ENCODE results near the gene SUGP2. TPM values are rescaled to one million over a fixed set of nuclear protein-coding genes. Genes with fewer than 3 reads are reported as not detected.

SUGP2 gene
- total and polyA plus RNA-seq, 9 of the 15 experiments (the other 6 are each of a cell fraction or from before 2014, with no cell fraction given), result 13.1 to 101 (median 63.1) TPM

- TF ChIP-seq GATA2 (CRISPR knock-in tag; IDR thresholded peaks at IDR 0.05) (0 out of 2 replicates have a peak, but pooled peaks have one; percentile 17), SRSF7 (optimal IDR thresholded peaks at IDR 0.05; ENCODE audit: low read depth, low read length) (no peak), POU5F1 (IDR thresholded peaks at IDR 0.05; ENCODE audit: borderline replicate concordance, low read depth, low read length, partially characterized antibody) (no peak), TCF3 (CRISPR knock-in tag; IDR thresholded peaks at IDR 0.05) (peak; percentile 64), ZNF518B (CRISPR knock-in tag; IDR thresholded peaks at IDR 0.05) (no peak), HSF4 (CRISPR knock-in tag; IDR thresholded peaks at IDR 0.05; ENCODE audit: borderline replicate concordance) (no peak), NFIX (CRISPR knock-in tag; IDR thresholded peaks at IDR 0.05; ENCODE audit: low read depth) (no peak), GTF2A2 (tag; IDR thresholded peaks at IDR 0.05) (0 out of 2 replicates have a peak, but pooled peaks have one; percentile 32), FUS (optimal IDR thresholded peaks at IDR 0.05; ENCODE audit: low read depth, low read length) (no peak), PHB (CRISPR knock-in tag; IDR thresholded peaks at IDR 0.05) (no peak), THAP12 (CRISPR knock-in tag; IDR thresholded peaks at IDR 0.05) (no peak), VEZF1 (CRISPR knock-in tag; IDR thresholded peaks at IDR 0.05) (0 out of 2 replicates have a peak, but pooled peaks have one; percentile 41), KDM5B (IDR thresholded peaks at IDR 0.05; ENCODE audit: insufficient replicate concordance, low read depth, low read length) (peak; percentile 16), HDAC2 (IDR thresholded peaks at IDR 0.05) (peak; percentile 81), ELF2 (CRISPR knock-in tag; IDR thresholded peaks at IDR 0.05) (no peak), ELK3 (CRISPR knock-in tag; IDR thresholded peaks at IDR 0.05) (no peak), SMARCE1 (IDR thresholded peaks at IDR 0.05) (peak; percentile 81), TCF7L2 (IDR thresholded peaks at IDR 0.05; ENCODE audit: low read depth, low read length) (no peak), ZNF311 (CRISPR knock-in tag; IDR thresholded peaks at IDR 0.05) (no peak)
Observed at GRCh38 chr19:19062454-19063182, 29.3 kb upstream of the SUGP2 start (continued).

Data from K562 (cell line).